Astrocyte (in vitro differentiated cells and primary cell): ENCODE measurements around the gene AGPAT3. TPM values are rescaled to one million over a fixed set of nuclear protein-coding genes. Genes with fewer than 3 reads are reported as not detected.

ENCODE experiments used
- DNase-seq: peaks from one replicate; pipeline ENCODE4 v3.0.0-alpha.2; 2010; ENCODE audit warnings: low read depth
- FAIRE-seq: peaks from 2 replicates; lab custom pipeline; 2011; peaks lifted over from hg19 to GRCh38; lab: Jason Lieb, UNC
- H2AFZ ChIP-seq: 2 replicates; pipeline ENCODE4 v1.6.0; 2012; ENCODE audit warnings: low read depth, low read length, inconsistent platforms
- H3K27ac ChIP-seq: 2 replicates; pipeline ENCODE4 v1.5.1; 2011; ENCODE audit warnings: low read depth, low read length, inconsistent platforms
- H3K27me3 ChIP-seq: 2 replicates; pipeline ENCODE4 v1.6.0; 2011; ENCODE audit warnings: low read length, inconsistent platforms; ENCODE audit not compliant: insufficient read depth
- H3K36me3 ChIP-seq: 2 replicates; pipeline ENCODE4 v1.5.1; 2011; ENCODE audit warnings: low read length, inconsistent platforms; ENCODE audit not compliant: insufficient read depth
- H3K4me1 ChIP-seq: 2 replicates; pipeline ENCODE4 v1.5.1; 2011; ENCODE audit warnings: low read length, inconsistent platforms; ENCODE audit not compliant: insufficient read depth
- H3K4me2 ChIP-seq: 2 replicates; pipeline ENCODE4 v1.6.0; 2012; ENCODE audit warnings: low read length, inconsistent platforms
- H3K4me3 ChIP-seq: 2 replicates; pipeline ENCODE4 v1.5.1; 2011; ENCODE audit warnings: low read depth, mild to moderate bottlenecking, low read length, inconsistent platforms; ENCODE audit not compliant: insufficient read depth
- H3K79me2 ChIP-seq: 2 replicates; pipeline ENCODE4 v1.6.0; 2012; ENCODE audit warnings: mild to moderate bottlenecking, low read length, inconsistent platforms; ENCODE audit not compliant: insufficient read depth
- H3K9ac ChIP-seq: 2 replicates; pipeline ENCODE4 v1.6.0; 2012; ENCODE audit warnings: mild to moderate bottlenecking, low read length, inconsistent platforms
- H3K9me3 ChIP-seq: 2 replicates; pipeline ENCODE4 v1.5.1; 2012; ENCODE audit warnings: low read depth, mild to moderate bottlenecking, low read length, inconsistent platforms; ENCODE audit not compliant: insufficient read depth
- H4K20me1 ChIP-seq: 2 replicates; pipeline ENCODE4 v1.6.0; 2012; ENCODE audit warnings: low read length, inconsistent platforms; ENCODE audit not compliant: insufficient read depth
- H3K27ac Mint-ChIP-seq: one replicate; pipeline ENCODE4 v1.8.0; 2021; ENCODE audit warnings: mild to moderate bottlenecking, mixed read lengths; ENCODE audit not compliant: unreplicated experiment
- H3K27me3 Mint-ChIP-seq: one replicate; pipeline ENCODE4 v1.8.0; 2021; ENCODE audit warnings: low read depth, mixed read lengths; ENCODE audit not compliant: unreplicated experiment
- H3K36me3 Mint-ChIP-seq: one replicate; pipeline ENCODE4 v1.8.0; 2021; ENCODE audit warnings: low read depth, mixed read lengths; ENCODE audit not compliant: unreplicated experiment
- H3K4me1 Mint-ChIP-seq: one replicate; pipeline ENCODE4 v1.8.0; 2021; ENCODE audit warnings: low read depth, mixed read lengths; ENCODE audit not compliant: unreplicated experiment
- H3K4me3 Mint-ChIP-seq: one replicate; pipeline ENCODE4 v1.8.0; 2021; ENCODE audit warnings: mild to moderate bottlenecking, moderate library complexity, mixed read lengths; ENCODE audit not compliant: unreplicated experiment
- H3K9me3 Mint-ChIP-seq: one replicate; pipeline ENCODE4 v1.8.0; 2021; ENCODE audit warnings: mild to moderate bottlenecking, mixed read lengths; ENCODE audit not compliant: unreplicated experiment
- EZH2 ChIP-seq: IDR thresholded peaks from 2 replicates; pipeline ENCODE4 v1.6.1; 2012; ENCODE audit warnings: mild to moderate bottlenecking, low read length, inconsistent platforms; ENCODE audit not compliant: insufficient read depth
- total RNA-seq: library from RNA; stranded (reverse); gene quantifications from 2 replicates; pipeline ENCODE4 v1.2.1, GENCODE V29; 2021
- TF ChIP-seq, protein P1 (sequence below): IDR thresholded peaks from 2 replicates; pipeline ENCODE4 v1.5.1; 2011; ENCODE audit warnings: low read depth, mild to moderate bottlenecking, inconsistent platforms, low read length, moderate library complexity; ENCODE audit not compliant: insufficient read depth

Gene AGPAT3
- total RNA-seq, 1 donor from 2014 or later, result 34.7 TPM

- Histone ChIP-seq H4K20me1 (no peaks in the 10 kb centered on the region), H3K27me3 (no peaks in the 10 kb centered on the region), H3K9me3 (no peaks in the 10 kb centered on the region), H3K4me1 (peaks cover 8% of the 10 kb centered on the region), H3K36me3 (peaks cover 3% of the 10 kb centered on the region), H3K79me2 (no peaks in the 10 kb centered on the region), H3K4me2 (no peak overlapping the region), H3K4me3 (no peak overlapping the region), H3K9ac (no peak overlapping the region), H2AFZ (no peak overlapping the region), H3K27ac (no peak overlapping the region)
- Mint-ChIP-seq H3K4me1 (peaks cover 17% of the 10 kb centered on the region), H3K9me3 (peaks cover 2% of the 10 kb centered on the region), H3K27me3 (peaks cover 4% of the 10 kb centered on the region), H3K4me3 (no peak overlapping the region), H3K36me3 (peaks cover 3% of the 10 kb centered on the region), H3K27ac (no peak overlapping the region)
- DNase-seq (no peak), FAIRE-seq (no peak)
- TF ChIP-seq, protein P1, sequence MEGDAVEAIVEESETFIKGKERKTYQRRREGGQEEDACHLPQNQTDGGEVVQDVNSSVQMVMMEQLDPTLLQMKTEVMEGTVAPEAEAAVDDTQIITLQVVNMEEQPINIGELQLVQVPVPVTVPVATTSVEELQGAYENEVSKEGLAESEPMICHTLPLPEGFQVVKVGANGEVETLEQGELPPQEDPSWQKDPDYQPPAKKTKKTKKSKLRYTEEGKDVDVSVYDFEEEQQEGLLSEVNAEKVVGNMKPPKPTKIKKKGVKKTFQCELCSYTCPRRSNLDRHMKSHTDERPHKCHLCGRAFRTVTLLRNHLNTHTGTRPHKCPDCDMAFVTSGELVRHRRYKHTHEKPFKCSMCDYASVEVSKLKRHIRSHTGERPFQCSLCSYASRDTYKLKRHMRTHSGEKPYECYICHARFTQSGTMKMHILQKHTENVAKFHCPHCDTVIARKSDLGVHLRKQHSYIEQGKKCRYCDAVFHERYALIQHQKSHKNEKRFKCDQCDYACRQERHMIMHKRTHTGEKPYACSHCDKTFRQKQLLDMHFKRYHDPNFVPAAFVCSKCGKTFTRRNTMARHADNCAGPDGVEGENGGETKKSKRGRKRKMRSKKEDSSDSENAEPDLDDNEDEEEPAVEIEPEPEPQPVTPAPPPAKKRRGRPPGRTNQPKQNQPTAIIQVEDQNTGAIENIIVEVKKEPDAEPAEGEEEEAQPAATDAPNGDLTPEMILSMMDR, result no peak
- no peak for TF ChIP-seq EZH2
Observed at GRCh38 chr21:43981871-43982210, 116.8 kb downstream of the AGPAT3 start.

DNA sequence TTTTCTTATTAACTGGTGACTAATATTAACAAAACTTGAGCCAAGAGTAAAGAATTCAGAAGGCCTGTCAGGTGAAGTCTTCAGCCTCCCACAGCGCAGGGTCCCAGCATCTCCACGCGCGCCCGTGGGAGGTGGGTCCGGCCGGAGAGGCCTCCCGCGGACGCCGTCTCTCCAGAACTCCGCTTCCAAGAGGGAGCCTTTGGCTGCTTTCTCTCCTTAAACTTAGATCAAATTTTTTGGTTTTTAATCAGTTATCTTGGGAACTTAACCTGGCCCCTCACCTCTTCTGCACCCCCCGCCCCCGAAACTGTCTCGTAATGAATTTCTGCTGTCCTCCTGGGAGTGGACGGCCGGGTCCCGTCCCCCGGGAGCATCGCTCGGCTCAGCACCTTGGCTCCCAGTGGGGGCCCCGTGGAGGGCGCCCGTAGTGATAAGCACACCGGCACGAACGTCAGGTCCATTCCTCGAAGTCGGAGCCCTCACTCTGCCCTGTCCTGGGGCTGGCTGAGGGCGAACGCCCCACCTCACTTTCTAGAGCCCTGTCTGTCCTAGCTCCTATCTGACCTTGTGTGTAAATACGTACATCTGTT, 117.6 kb downstream of the AGPAT3 start:
- TF ChIP-seq, protein P1, result no peak
- TF ChIP-seq EZH2, result no peak
- H3K27ac ChIP-seq, result no peak overlapping the region
- peaks cover 2% of the 10 kb centered on the region for H3K9me3 Mint-ChIP-seq
- no peak overlapping the region for H3K9ac ChIP-seq
- peaks cover 17% of the 10 kb centered on the region for H3K4me1 Mint-ChIP-seq
- peaks cover 4% of the 10 kb centered on the region for H3K27me3 Mint-ChIP-seq
- H3K4me3 ChIP-seq, result no peak overlapping the region
- DNase-seq (no peak), FAIRE-seq (no peak)
- H3K79me2 ChIP-seq, result no peaks in the 10 kb centered on the region
- no peak overlapping the region for H3K4me2 ChIP-seq
- H3K4me1 ChIP-seq, result peaks cover 8% of the 10 kb centered on the region
- H2AFZ ChIP-seq, result no peak overlapping the region
- H3K27me3 ChIP-seq, result no peaks in the 10 kb centered on the region
- no peaks in the 10 kb centered on the region for H4K20me1 ChIP-seq
- no peak overlapping the region for H3K4me3 Mint-ChIP-seq
- peaks cover 3% of the 10 kb centered on the region for H3K36me3 ChIP-seq
- H3K27ac Mint-ChIP-seq, result no peak overlapping the region
- H3K36me3 Mint-ChIP-seq, result peaks cover 3% of the 10 kb centered on the region
- no peaks in the 10 kb centered on the region for H3K9me3 ChIP-seq

DNA sequence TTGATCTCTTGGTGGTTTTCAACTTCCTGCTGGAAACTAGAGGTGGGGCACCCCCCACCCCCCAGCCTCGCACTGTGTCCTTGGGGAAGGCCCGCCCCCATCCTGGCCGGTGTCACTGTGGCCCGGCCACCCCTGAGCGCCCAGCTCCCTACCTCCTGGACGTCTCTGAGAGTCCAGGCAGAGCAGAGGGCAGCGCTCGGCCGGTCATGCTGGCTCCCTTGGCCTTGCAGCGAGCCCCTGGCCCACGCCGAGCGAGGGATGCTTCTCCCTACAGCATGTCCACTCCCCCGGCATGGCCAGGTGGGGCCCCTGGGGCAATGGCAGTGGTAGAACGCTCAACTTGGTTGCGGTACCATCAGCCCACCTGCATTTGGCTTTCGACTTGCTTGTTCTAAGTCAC, 118.4 kb downstream of the AGPAT3 start:
- H3K27me3 Mint-ChIP-seq, result peaks cover 4% of the 10 kb centered on the region
- H3K36me3 Mint-ChIP-seq, result peaks cover 3% of the 10 kb centered on the region
- TF ChIP-seq, protein P1, result no peak
- no peak for TF ChIP-seq EZH2
- H4K20me1 ChIP-seq, result no peaks in the 10 kb centered on the region
- H3K4me2 ChIP-seq, result no peak overlapping the region
- DNase-seq (no peak), FAIRE-seq (no peak)
- peaks cover 17% of the 10 kb centered on the region for H3K4me1 Mint-ChIP-seq
- H2AFZ ChIP-seq, result no peak overlapping the region
- H3K36me3 ChIP-seq, result peaks cover under 1% of the 10 kb centered on the region
- H3K9ac ChIP-seq, result no peak overlapping the region
- H3K27ac ChIP-seq, result no peak overlapping the region
- peaks cover 8% of the 10 kb centered on the region for H3K4me1 ChIP-seq
- peaks cover 2% of the 10 kb centered on the region for H3K9me3 Mint-ChIP-seq
- H3K4me3 ChIP-seq, result no peak overlapping the region
- H3K27me3 ChIP-seq, result no peaks in the 10 kb centered on the region
- no peaks in the 10 kb centered on the region for H3K9me3 ChIP-seq
- H3K4me3 Mint-ChIP-seq, result no peak overlapping the region
- no peak overlapping the region for H3K27ac Mint-ChIP-seq
- H3K79me2 ChIP-seq, result no peaks in the 10 kb centered on the region
